ENCODE data around the gene TTC28.

Gene TTC28

DNA sequence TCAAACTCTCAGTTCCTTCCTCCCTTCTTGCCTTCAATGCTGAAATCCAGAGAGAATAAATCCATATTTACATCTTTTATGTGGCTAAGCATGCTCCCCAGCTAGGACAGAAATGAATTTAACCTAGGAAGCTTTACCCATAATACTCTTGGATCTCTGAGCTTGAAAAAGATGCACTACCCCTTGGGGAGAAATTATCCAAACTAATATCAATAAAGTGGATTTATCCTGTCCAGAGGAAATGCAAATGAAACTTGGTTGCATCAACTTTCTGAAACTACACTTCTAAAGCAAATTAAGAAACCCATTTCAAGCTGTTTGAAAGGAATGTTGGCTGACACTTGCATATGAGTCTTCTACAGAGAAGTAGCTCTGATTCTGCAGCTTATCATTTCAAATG is 347.9 kb downstream of the TTC28 start:
- Histone ChIP-seq H3K4me1 (ENCODE audit: control insufficient read depth, insufficient read depth, low read length, unreplicated experiment) (peaks cover 10% of the 10 kb centered on the region), H3K36me3 (ENCODE audit: insufficient read depth, low read length) (no peaks in the 10 kb centered on the region), H3K79me2 (ENCODE audit: control insufficient read depth, insufficient read depth, low read length, unreplicated experiment) (no peaks in the 10 kb centered on the region), H3K27me3 (ENCODE audit: insufficient read depth, low read length) (no peaks in the 10 kb centered on the region), H3K4me3 (ENCODE audit: low read depth, low read length) (no peak overlapping the region), H2AFZ (ENCODE audit: low read length, unreplicated experiment) (no peak overlapping the region), H3K27ac (ENCODE audit: low read depth, low read length) (no peak overlapping the region)

DNA sequence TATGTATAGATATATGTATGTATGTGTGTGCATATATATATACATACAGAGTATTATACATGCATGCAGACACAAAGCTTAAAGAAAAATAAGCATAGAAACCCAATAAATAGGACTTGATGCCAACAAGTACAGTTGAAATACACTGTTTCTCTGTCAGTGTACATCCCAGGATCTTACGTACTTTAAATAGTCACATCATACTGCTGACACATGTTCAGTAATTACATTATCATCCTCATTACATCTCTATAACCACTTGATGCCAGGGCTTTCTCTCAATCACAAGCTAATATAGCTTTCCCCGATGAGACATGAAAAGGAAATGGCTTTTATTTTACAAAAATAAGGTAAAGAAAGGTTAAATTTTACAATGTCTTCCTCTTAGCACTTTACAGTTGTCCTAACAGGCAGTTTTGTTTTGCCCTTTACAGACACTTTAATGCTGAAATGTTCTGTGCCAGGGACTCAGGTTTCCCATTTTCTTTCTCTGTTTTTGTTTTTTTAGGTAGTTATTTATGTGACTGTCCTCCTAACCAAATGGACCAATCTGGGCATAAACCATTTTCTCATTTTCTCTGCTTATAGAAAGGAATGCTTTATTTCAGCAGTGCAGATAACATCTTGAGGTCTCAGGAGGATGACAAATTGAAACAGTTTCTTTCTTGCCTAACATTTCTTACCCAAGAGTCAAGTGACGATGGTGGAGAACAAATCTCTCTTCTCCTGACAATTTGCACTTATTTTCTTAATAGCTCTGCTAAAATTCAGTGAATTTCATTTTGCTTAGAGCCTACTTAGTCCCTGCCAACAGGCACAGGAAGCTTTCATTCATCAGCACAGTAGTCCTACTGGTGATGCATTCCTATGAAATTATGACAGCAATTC is 350.2 kb downstream of the TTC28 start:
- H3K27me3 ChIP-seq (ENCODE audit: insufficient read depth, low read length), result no peaks in the 10 kb centered on the region
- no peaks in the 10 kb centered on the region for H3K36me3 ChIP-seq (ENCODE audit: insufficient read depth, low read length)
- no peaks in the 10 kb centered on the region for H3K79me2 ChIP-seq (ENCODE audit: control insufficient read depth, insufficient read depth, low read length, unreplicated experiment)
- H3K4me3 ChIP-seq (ENCODE audit: low read depth, low read length), result no peak overlapping the region
- H3K27ac ChIP-seq (ENCODE audit: low read depth, low read length), result no peak overlapping the region
- no peak overlapping the region for H2AFZ ChIP-seq (ENCODE audit: low read length, unreplicated experiment)
- peaks cover 10% of the 10 kb centered on the region for H3K4me1 ChIP-seq (ENCODE audit: control insufficient read depth, insufficient read depth, low read length, unreplicated experiment)

DNA sequence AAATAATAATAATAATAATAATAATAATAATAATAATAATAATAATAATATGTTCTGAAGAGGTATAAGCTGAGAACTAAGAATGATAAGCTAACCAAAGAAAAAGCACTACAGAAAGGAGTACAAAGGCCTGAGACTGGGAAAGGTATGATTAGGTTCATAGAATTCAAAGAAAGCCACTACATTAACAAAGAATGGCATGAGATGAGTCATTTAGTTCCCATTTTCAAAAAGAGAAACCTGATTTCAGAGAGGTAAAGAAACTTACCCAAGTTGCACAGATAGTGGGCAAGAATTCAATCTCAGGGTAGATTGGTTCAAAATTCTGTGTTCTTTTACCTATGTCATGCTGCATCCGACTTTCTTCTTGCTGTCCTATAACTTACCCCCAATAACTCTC is 350.9 kb downstream of the TTC28 start:
- H3K79me2 ChIP-seq (ENCODE audit: control insufficient read depth, insufficient read depth, low read length, unreplicated experiment), result no peaks in the 10 kb centered on the region
- H3K36me3 ChIP-seq (ENCODE audit: insufficient read depth, low read length), result no peaks in the 10 kb centered on the region
- no peak overlapping the region for H3K4me3 ChIP-seq (ENCODE audit: low read depth, low read length)
- peaks cover 10% of the 10 kb centered on the region for H3K4me1 ChIP-seq (ENCODE audit: control insufficient read depth, insufficient read depth, low read length, unreplicated experiment)
- no peaks in the 10 kb centered on the region for H3K27me3 ChIP-seq (ENCODE audit: insufficient read depth, low read length)
- no peak overlapping the region for H2AFZ ChIP-seq (ENCODE audit: low read length, unreplicated experiment)
- no peak overlapping the region for H3K27ac ChIP-seq (ENCODE audit: low read depth, low read length)

- no peaks in the 10 kb centered on the region for H3K79me2 ChIP-seq (ENCODE audit: control insufficient read depth, insufficient read depth, low read length, unreplicated experiment)
These were observed 363.6 kb downstream of the TTC28 start for GRCh38 chr22:28316014-28316413.

GRCh38 chr22:28314959-28315358 is 364.7 kb downstream of the TTC28 start:
- Histone ChIP-seq H3K36me3 (ENCODE audit: insufficient read depth, low read length) (no peaks in the 10 kb centered on the region), H3K27me3 (ENCODE audit: insufficient read depth, low read length) (no peaks in the 10 kb centered on the region), H3K27ac (ENCODE audit: low read depth, low read length) (no peak overlapping the region), H3K4me3 (ENCODE audit: low read depth, low read length) (no peak overlapping the region), H3K4me1 (ENCODE audit: control insufficient read depth, insufficient read depth, low read length, unreplicated experiment) (no peaks in the 10 kb centered on the region), H2AFZ (ENCODE audit: low read length, unreplicated experiment) (no peak overlapping the region), H3K79me2 (ENCODE audit: control insufficient read depth, insufficient read depth, low read length, unreplicated experiment) (no peaks in the 10 kb centered on the region)

More at GRCh38 chr22:28316014-28316413, 363.6 kb downstream of the TTC28 start:
- Histone ChIP-seq H3K4me3 (ENCODE audit: low read depth, low read length) (no peak overlapping the region), H3K4me1 (ENCODE audit: control insufficient read depth, insufficient read depth, low read length, unreplicated experiment) (no peaks in the 10 kb centered on the region), H2AFZ (ENCODE audit: low read length, unreplicated experiment) (no peak overlapping the region), H3K27ac (ENCODE audit: low read depth, low read length) (no peak overlapping the region), H3K27me3 (ENCODE audit: insufficient read depth, low read length) (no peaks in the 10 kb centered on the region), H3K36me3 (ENCODE audit: insufficient read depth, low read length) (no peaks in the 10 kb centered on the region)

DNA sequence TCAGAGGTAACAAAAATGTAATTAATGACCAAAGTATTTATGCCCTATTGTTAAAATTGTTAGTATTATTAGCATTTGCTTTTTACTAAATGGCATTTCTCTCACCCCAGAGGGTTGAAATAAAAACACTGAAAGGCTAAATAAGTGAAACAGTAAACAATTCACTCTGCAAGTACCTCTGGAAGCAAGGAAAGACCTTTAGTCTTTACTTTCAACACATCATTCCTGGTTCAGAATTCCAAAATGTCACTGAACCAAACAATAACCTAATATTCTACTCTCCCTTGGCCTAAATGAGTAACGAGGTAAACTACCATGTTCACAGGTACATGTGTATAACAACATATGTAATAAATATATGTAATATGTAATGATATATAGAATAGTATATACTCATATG is 369.3 kb downstream of the TTC28 start:
- Histone ChIP-seq H3K4me3 (ENCODE audit: low read depth, low read length) (no peak overlapping the region), H3K27me3 (ENCODE audit: insufficient read depth, low read length) (no peaks in the 10 kb centered on the region), H2AFZ (ENCODE audit: low read length, unreplicated experiment) (no peak overlapping the region), H3K79me2 (ENCODE audit: control insufficient read depth, insufficient read depth, low read length, unreplicated experiment) (no peaks in the 10 kb centered on the region), H3K4me1 (ENCODE audit: control insufficient read depth, insufficient read depth, low read length, unreplicated experiment) (no peaks in the 10 kb centered on the region), H3K36me3 (ENCODE audit: insufficient read depth, low read length) (no peaks in the 10 kb centered on the region), H3K27ac (ENCODE audit: low read depth, low read length) (no peak overlapping the region)

DNA sequence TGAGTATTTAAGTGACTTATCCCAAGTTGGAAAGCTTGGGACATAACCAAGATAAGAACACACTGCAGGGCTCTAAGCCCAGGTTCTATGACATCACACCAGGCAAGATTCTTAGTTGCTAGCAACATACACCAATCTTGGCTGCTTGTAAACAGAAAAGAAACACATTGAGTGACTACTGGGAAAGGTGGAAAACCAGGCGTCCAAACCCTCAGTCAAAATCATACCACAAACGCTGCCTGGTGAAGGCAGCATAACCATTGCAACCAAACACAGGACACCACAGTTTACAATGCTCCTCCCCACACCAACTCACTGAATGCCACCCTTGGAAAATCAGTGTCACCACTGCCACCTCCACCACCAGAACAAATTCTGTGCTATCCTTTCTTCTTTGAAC is 379.9 kb downstream of the TTC28 start:
- Histone ChIP-seq H3K27ac (ENCODE audit: low read depth, low read length) (no peak overlapping the region), H3K4me3 (ENCODE audit: low read depth, low read length) (0 out of 2 replicates have a peak overlapping the region, but pooled peaks have one; percentile 61), H2AFZ (ENCODE audit: low read length, unreplicated experiment) (no peak overlapping the region), H3K27me3 (ENCODE audit: insufficient read depth, low read length) (no peaks in the 10 kb centered on the region), H3K4me1 (ENCODE audit: control insufficient read depth, insufficient read depth, low read length, unreplicated experiment) (no peaks in the 10 kb centered on the region), H3K79me2 (ENCODE audit: control insufficient read depth, insufficient read depth, low read length, unreplicated experiment) (no peaks in the 10 kb centered on the region), H3K36me3 (ENCODE audit: insufficient read depth, low read length) (no peaks in the 10 kb centered on the region)

- Histone ChIP-seq H3K27me3 (ENCODE audit: insufficient read depth, low read length) (no peaks in the 10 kb centered on the region), H3K27ac (ENCODE audit: low read depth, low read length) (no peak overlapping the region)
These were observed 380.3 kb downstream of the TTC28 start for GRCh38 chr22:28299309-28299708.

GRCh38 chr22:28297504-28297903 is 382.1 kb downstream of the TTC28 start:
- no peak overlapping the region for H3K4me3 ChIP-seq (ENCODE audit: low read depth, low read length)

More at GRCh38 chr22:28299309-28299708, 380.3 kb downstream of the TTC28 start:
- no peak overlapping the region for H3K4me3 ChIP-seq (ENCODE audit: low read depth, low read length)
- no peak overlapping the region for H2AFZ ChIP-seq (ENCODE audit: low read length, unreplicated experiment)
- no peaks in the 10 kb centered on the region for H3K79me2 ChIP-seq (ENCODE audit: control insufficient read depth, insufficient read depth, low read length, unreplicated experiment)
- no peaks in the 10 kb centered on the region for H3K4me1 ChIP-seq (ENCODE audit: control insufficient read depth, insufficient read depth, low read length, unreplicated experiment)
- H3K36me3 ChIP-seq (ENCODE audit: insufficient read depth, low read length), result no peaks in the 10 kb centered on the region

GRCh38 chr22:28296452-28296851 is 383.2 kb downstream of the TTC28 start:
- Histone ChIP-seq H3K79me2 (ENCODE audit: control insufficient read depth, insufficient read depth, low read length, unreplicated experiment) (no peaks in the 10 kb centered on the region), H3K27me3 (ENCODE audit: insufficient read depth, low read length) (no peaks in the 10 kb centered on the region), H3K36me3 (ENCODE audit: insufficient read depth, low read length) (no peaks in the 10 kb centered on the region), H2AFZ (ENCODE audit: low read length, unreplicated experiment) (no peak overlapping the region), H3K4me1 (ENCODE audit: control insufficient read depth, insufficient read depth, low read length, unreplicated experiment) (no peaks in the 10 kb centered on the region), H3K4me3 (ENCODE audit: low read depth, low read length) (no peak overlapping the region), H3K27ac (ENCODE audit: low read depth, low read length) (no peak overlapping the region)

More at GRCh38 chr22:28297504-28297903, 382.1 kb downstream of the TTC28 start:
- H3K36me3 ChIP-seq (ENCODE audit: insufficient read depth, low read length), result no peaks in the 10 kb centered on the region
- H2AFZ ChIP-seq (ENCODE audit: low read length, unreplicated experiment), result no peak overlapping the region
- H3K4me1 ChIP-seq (ENCODE audit: control insufficient read depth, insufficient read depth, low read length, unreplicated experiment), result no peaks in the 10 kb centered on the region
- no peaks in the 10 kb centered on the region for H3K27me3 ChIP-seq (ENCODE audit: insufficient read depth, low read length)
- no peaks in the 10 kb centered on the region for H3K79me2 ChIP-seq (ENCODE audit: control insufficient read depth, insufficient read depth, low read length, unreplicated experiment)
- no peak overlapping the region for H3K27ac ChIP-seq (ENCODE audit: low read depth, low read length)

- Histone ChIP-seq H3K4me3 (ENCODE audit: low read depth, low read length) (no peak overlapping the region), H2AFZ (ENCODE audit: low read length, unreplicated experiment) (no peak overlapping the region), H3K36me3 (ENCODE audit: insufficient read depth, low read length) (no peaks in the 10 kb centered on the region), H3K4me1 (ENCODE audit: control insufficient read depth, insufficient read depth, low read length, unreplicated experiment) (peaks cover 20% of the 10 kb centered on the region), H3K27me3 (ENCODE audit: insufficient read depth, low read length) (no peaks in the 10 kb centered on the region), H3K27ac (ENCODE audit: low read depth, low read length) (no peak overlapping the region), H3K79me2 (ENCODE audit: control insufficient read depth, insufficient read depth, low read length, unreplicated experiment) (no peaks in the 10 kb centered on the region)
These were observed 396.5 kb downstream of the TTC28 start for GRCh38 chr22:28283068-28283654.
